NB4 (cell line): ENCODE results near the gene FSTL4.

Source experiments
- MYC ChIP-seq: IDR thresholded peaks from 2 replicates; pipeline ENCODE4 v1.6.1; 2011; ENCODE audit warnings: low read depth, low read length
- POLR2A ChIP-seq: IDR thresholded peaks from 2 replicates; pipeline ENCODE4 v1.6.1; 2011; ENCODE audit warnings: mild to moderate bottlenecking; ENCODE audit not compliant: insufficient read length; ENCODE audit errors: extremely low read depth
- TF ChIP-seq, protein P1 (sequence below): IDR thresholded peaks from one replicate; pipeline ENCODE4 v1.5.1; 2012; ENCODE audit warnings: low read depth, low read length

DNA sequence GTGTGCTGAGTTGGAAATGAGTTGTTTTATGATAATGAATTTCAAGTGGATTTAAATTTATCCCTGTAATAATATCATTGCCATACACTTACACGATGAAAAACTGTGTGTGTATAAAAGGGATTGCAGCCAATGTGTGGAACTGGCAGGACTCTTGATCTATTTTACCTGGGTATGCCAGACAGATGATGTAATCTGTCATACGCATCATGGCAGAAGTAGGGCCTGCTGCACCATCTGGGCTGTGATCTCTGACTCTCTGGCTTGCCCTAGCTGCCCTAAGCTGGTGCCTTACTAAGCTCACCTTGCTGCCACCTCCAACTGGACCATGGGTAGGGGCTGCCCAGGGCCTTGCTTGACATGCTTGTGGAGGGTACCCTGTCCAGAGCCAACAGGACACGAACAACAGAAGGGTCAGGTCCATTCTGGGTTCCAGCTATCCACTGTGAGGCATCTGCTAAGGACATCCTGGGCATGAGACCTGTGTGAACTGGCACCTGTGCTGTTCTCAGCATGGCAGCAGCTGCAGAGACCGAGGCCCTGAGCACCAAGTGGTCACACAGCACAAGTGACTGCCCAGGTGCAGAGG, 184.2 kb downstream of the FSTL4 start:
- TF ChIP-seq, protein P1, sequence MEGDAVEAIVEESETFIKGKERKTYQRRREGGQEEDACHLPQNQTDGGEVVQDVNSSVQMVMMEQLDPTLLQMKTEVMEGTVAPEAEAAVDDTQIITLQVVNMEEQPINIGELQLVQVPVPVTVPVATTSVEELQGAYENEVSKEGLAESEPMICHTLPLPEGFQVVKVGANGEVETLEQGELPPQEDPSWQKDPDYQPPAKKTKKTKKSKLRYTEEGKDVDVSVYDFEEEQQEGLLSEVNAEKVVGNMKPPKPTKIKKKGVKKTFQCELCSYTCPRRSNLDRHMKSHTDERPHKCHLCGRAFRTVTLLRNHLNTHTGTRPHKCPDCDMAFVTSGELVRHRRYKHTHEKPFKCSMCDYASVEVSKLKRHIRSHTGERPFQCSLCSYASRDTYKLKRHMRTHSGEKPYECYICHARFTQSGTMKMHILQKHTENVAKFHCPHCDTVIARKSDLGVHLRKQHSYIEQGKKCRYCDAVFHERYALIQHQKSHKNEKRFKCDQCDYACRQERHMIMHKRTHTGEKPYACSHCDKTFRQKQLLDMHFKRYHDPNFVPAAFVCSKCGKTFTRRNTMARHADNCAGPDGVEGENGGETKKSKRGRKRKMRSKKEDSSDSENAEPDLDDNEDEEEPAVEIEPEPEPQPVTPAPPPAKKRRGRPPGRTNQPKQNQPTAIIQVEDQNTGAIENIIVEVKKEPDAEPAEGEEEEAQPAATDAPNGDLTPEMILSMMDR = no peak
- TF ChIP-seq MYC = no peak
- TF ChIP-seq POLR2A = no peak
